Measurements from ENCODE around the gene CDK17.

DNA sequence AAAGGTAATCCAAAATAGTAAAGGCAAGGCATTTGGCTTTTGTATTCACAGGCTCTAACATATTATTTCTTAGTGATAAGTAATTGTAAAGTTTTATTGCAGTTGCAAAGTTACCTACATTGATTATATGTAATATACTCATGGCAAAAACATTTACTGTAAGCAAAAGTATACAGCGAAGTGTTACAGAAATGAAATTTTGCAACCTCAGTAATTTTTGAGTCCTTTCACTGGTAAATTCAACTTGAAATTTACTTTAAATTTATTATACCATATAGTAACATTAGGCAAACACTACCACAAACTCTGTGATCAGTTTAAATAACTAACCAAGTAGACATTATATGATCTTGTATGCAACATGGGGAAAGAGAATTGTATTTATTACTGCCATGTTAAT lies 89.0 kb downstream of the CDK17 start:
- TF ChIP-seq, protein P1, sequence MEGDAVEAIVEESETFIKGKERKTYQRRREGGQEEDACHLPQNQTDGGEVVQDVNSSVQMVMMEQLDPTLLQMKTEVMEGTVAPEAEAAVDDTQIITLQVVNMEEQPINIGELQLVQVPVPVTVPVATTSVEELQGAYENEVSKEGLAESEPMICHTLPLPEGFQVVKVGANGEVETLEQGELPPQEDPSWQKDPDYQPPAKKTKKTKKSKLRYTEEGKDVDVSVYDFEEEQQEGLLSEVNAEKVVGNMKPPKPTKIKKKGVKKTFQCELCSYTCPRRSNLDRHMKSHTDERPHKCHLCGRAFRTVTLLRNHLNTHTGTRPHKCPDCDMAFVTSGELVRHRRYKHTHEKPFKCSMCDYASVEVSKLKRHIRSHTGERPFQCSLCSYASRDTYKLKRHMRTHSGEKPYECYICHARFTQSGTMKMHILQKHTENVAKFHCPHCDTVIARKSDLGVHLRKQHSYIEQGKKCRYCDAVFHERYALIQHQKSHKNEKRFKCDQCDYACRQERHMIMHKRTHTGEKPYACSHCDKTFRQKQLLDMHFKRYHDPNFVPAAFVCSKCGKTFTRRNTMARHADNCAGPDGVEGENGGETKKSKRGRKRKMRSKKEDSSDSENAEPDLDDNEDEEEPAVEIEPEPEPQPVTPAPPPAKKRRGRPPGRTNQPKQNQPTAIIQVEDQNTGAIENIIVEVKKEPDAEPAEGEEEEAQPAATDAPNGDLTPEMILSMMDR (IDR thresholded peaks at IDR 0.05) = no peak
- no peak for TF ChIP-seq POLR2A (IDR thresholded peaks at IDR 0.05)
